ENCODE results near the gene GOLGA3. TPM values are rescaled to one million over a fixed set of nuclear protein-coding genes. Genes with fewer than 3 reads are reported as not detected.

The GOLGA3 gene
- polyA plus RNA-seq, 12 donors, result 29.6 to 59.2 (median 43.8) TPM; not detected in 1

GRCh38 chr12:132724506-132725241 is 104.0 kb downstream of the GOLGA3 start:
- no peak for DNase-seq

- DNase-seq, result no peak
Measured at GRCh38 chr12:132723764-132724140, 104.9 kb downstream of the GOLGA3 start.

- DNase-seq, result no peak
Measured at GRCh38 chr12:132723015-132723763, 105.5 kb downstream of the GOLGA3 start.

- no peak for DNase-seq
Measured at GRCh38 chr12:132720606-132721345, 107.9 kb downstream of the GOLGA3 start.

GRCh38 chr12:132719954-132720324 is 108.7 kb downstream of the GOLGA3 start:
- no peak for DNase-seq

- DNase-seq, result no peak
Measured at GRCh38 chr12:132719141-132719953, 109.3 kb downstream of the GOLGA3 start.

Other genes with a start within 250 kb of the GOLGA3 start
- under 1 TPM in 7 of 12 donors, not detected in 5; 0.24 to 0.52 (median 0.42) TPM for gene LRCOL1, start 218.3 kb downstream of the GOLGA3 start, polyA plus RNA-seq (ENCODE audit: insufficient read length in 12 of 12)
- under 1 TPM in 1 of 12 donors, not detected in 11; 0.87 TPM for gene P2RX2, start 210.1 kb downstream of the GOLGA3 start, polyA plus RNA-seq (ENCODE audit: insufficient read length in 12 of 12)
- gene POLE, start 141.5 kb downstream of the GOLGA3 start, polyA plus RNA-seq (ENCODE audit: insufficient read length in 12 of 12), result 10 to 100 TPM in 11 of 12 donors, not detected in 1; 20.6 to 61.5 (median 27.2) TPM
- 10 to 100 TPM in 11 of 12 donors, not detected in 1; 12.6 to 26.6 (median 17.2) TPM for gene PXMP2, start 141.3 kb downstream of the GOLGA3 start, polyA plus RNA-seq (ENCODE audit: insufficient read length in 12 of 12)
- 10 to 100 TPM in 11 of 12 donors, not detected in 1; 15.7 to 21.5 (median 18.9) TPM for gene PGAM5, start 118.0 kb downstream of the GOLGA3 start, polyA plus RNA-seq (ENCODE audit: insufficient read length in 12 of 12)
- gene ANKLE2, start 67.0 kb downstream of the GOLGA3 start, polyA plus RNA-seq (ENCODE audit: insufficient read length in 12 of 12), result 10 to 100 TPM in 11 of 12 donors, not detected in 1; 28.4 to 66.6 (median 44.2) TPM
- gene CHFR, start 58.7 kb upstream of the GOLGA3 start, polyA plus RNA-seq (ENCODE audit: insufficient read length in 12 of 12), result 10 to 100 TPM in 11 of 12 donors, not detected in 1; 14.0 to 31.7 (median 20.6) TPM
- gene ZNF605, start 127.4 kb upstream of the GOLGA3 start, polyA plus RNA-seq (ENCODE audit: insufficient read length in 12 of 12), result 10 to 100 TPM in 11 of 12 donors, not detected in 1; 10.3 to 23.0 (median 14.9) TPM
- 10 to 100 TPM in 3 of 12 donors, 1 to 10 TPM in 8, not detected in 1; 6.0 to 10.8 (median 9.0) TPM for gene ZNF26, start 157.5 kb upstream of the GOLGA3 start, polyA plus RNA-seq (ENCODE audit: insufficient read length in 12 of 12)
- 10 to 100 TPM in 11 of 12 donors, not detected in 1; 26.7 to 53.1 (median 32.8) TPM for gene ZNF84, start 208.6 kb upstream of the GOLGA3 start, polyA plus RNA-seq (ENCODE audit: insufficient read length in 12 of 12)